RWPE1 (cell line): Measurements from ENCODE around the gene COL4A6.
A peak's percentile ranks its signal among the peaks of the same experiment; 100 is the strongest.

Experiments
- CTCF ChIA-PET: fragments of 350-600 bp; sonication (Branson Sonifier 250); formaldehyde crosslinking; extraction: SDS; loops from one replicate; lab custom pipeline; 2021; lab: Yijun Ruan, JAX
- POLR2A ChIA-PET: fragments of 400-600 bp; formaldehyde crosslinking; extraction: SDS; loops from one replicate; lab custom pipeline; 2020; ENCODE audit warnings: antibody characterized with exemption; ENCODE audit not compliant: low non-redundant PET; lab: Yijun Ruan, JAX
- DNase-seq: peaks from one replicate; pipeline ENCODE4 v3.0.0; 2012; ENCODE audit warnings: low spot score
- H3K27ac ChIP-seq: fragments of 450-650 bp; 2 replicates; pipeline ENCODE4 v1.5.1; 2017
- CTCF ChIP-seq: fragments of 450-650 bp; conservative IDR thresholded peaks from 2 replicates; pipeline ENCODE4 v1.5.1; 2017; ENCODE audit warnings: low read depth, mild to moderate bottlenecking

COL4A6 gene

GRCh38 chrX:108186811-108187210, 251.4 kb downstream of the COL4A6 start:
- ChIA-PET CTCF (no interaction called here), POLR2A (no interaction called here)
- TF ChIP-seq CTCF, result no peak
- peak; percentile 76 for DNase-seq
- H3K27ac ChIP-seq, result no peak overlapping the region

GRCh38 chrX:108178143-108178498, 260.1 kb downstream of the COL4A6 start:
- ChIA-PET CTCF (interaction anchor here (0.8 kb wide), 1 partner anchor 69 kb away, joined by 3 read pairs; no protein-coding TSS in a partner anchor), POLR2A (no interaction called here)
- no peak for TF ChIP-seq CTCF

GRCh38 chrX:108177351-108178142, 260.7 kb downstream of the COL4A6 start:
- no peak overlapping the region for H3K27ac ChIP-seq
- POLR2A ChIA-PET, result no interaction called here
- DNase-seq, result no peak
- no peak for TF ChIP-seq CTCF
- CTCF ChIA-PET, result interaction anchor here (0.8 kb wide), 1 partner anchor 69 kb away, joined by 3 read pairs; no protein-coding TSS in a partner anchor

More at GRCh38 chrX:108178143-108178498, 260.1 kb downstream of the COL4A6 start:
- DNase-seq, result no peak
- H3K27ac ChIP-seq, result no peak overlapping the region

- CTCF ChIA-PET, result interaction anchor here (0.7 kb wide), 1 partner anchor 138 kb away, joined by 6 read pairs; no protein-coding TSS in a partner anchor
- H3K27ac ChIP-seq, result no peak overlapping the region
- TF ChIP-seq CTCF, result no peak
- no peak for DNase-seq
- POLR2A ChIA-PET, result no interaction called here
Measured at GRCh38 chrX:108173874-108174273, 264.3 kb downstream of the COL4A6 start.

GRCh38 chrX:108171671-108172070, 266.6 kb downstream of the COL4A6 start:
- CTCF ChIA-PET, result no interaction called here
- POLR2A ChIA-PET, result no interaction called here
- TF ChIP-seq CTCF, result no peak

GRCh38 chrX:108169768-108170167, 268.5 kb downstream of the COL4A6 start:
- POLR2A ChIA-PET, result no interaction called here
- H3K27ac ChIP-seq, result no peak overlapping the region
- TF ChIP-seq CTCF, result no peak
- DNase-seq, result no peak
- CTCF ChIA-PET, result no interaction called here

More at GRCh38 chrX:108171671-108172070, 266.6 kb downstream of the COL4A6 start:
- H3K27ac ChIP-seq, result no peak overlapping the region
- no peak for DNase-seq
